Tibial nerve (tissue), 4 donors: Measurements from ENCODE around the gene DMWD. TPM values are rescaled to one million over a fixed set of nuclear protein-coding genes. Genes with fewer than 3 reads are reported as not detected.
A peak's percentile ranks its signal among the peaks of the same experiment; 100 is the strongest.

Source experiments
- DNase-seq, 2 donors: peaks; one replicate each; pipeline ENCODE4 v3.0.0-alpha.2; 2019; ENCODE audit warnings: low spot score in 2 of 2
- H3K27ac ChIP-seq, 4 donors: fragments of 200-600 bp; sonication (generic) in 3 of 4; one replicate each; pipeline ENCODE4 v1.5.1; 2017 to 2019; ENCODE audit warnings: mild to moderate bottlenecking in 1 of 4
- H3K27me3 ChIP-seq, 2 donors: fragments of 200-600 bp; sonication (generic) in 1 of 2; one replicate each; pipeline versions ENCODE4 v1.5.1 to v1.6.0; 2017 to 2019
- H3K36me3 ChIP-seq, 3 donors: fragments of 200-600 bp; sonication (generic); one replicate each; pipeline ENCODE4 v1.5.1; 2018 to 2019
- H3K4me1 ChIP-seq, 4 donors: fragments of 200-600 bp; sonication (generic) in 3 of 4; one replicate each; pipeline ENCODE4 v1.5.1; 2017 to 2019
- H3K4me3 ChIP-seq, 4 donors: fragments of 200-600 bp; sonication (generic) in 3 of 4; one replicate each; pipeline ENCODE4 v1.5.1; 2017 to 2019; ENCODE audit warnings: mild to moderate bottlenecking in 1 of 4, moderate library complexity in 1 of 4
- H3K9me3 ChIP-seq, 4 donors: fragments of 200-600 bp; sonication (generic) in 3 of 4; one replicate each; pipeline ENCODE4 v1.5.1; 2017 to 2019
- CTCF ChIP-seq, 5 experiments: fragments of 200-600 bp in 3 of 5; fragments of 450-650 bp in 2 of 5; sonication (generic) in 3 of 5; IDR thresholded peaks; one replicate each; pipeline ENCODE4 v1.5.1; 2016 to 2019; ENCODE audit warnings: antibody characterized with exemption in 5 of 5, mild to moderate bottlenecking in 3 of 5, moderate library complexity in 2 of 5
- EP300 ChIP-seq, 2 donors: sonication (generic); formaldehyde crosslinking; IDR thresholded peaks; one replicate each; pipeline ENCODE4 v1.6.1; 2017; ENCODE audit warnings: antibody characterized with exemption in 2 of 2, mild to moderate bottlenecking in 1 of 2
- POLR2A ChIP-seq, 2 donors: fragments of 450-650 bp; IDR thresholded peaks; one replicate each; pipeline ENCODE4 v1.6.1; 2017; ENCODE audit warnings: antibody characterized with exemption in 2 of 2, mild to moderate bottlenecking in 2 of 2, moderate library complexity in 2 of 2
- WGBS, 2 donors: methylation state at CpG; one replicate each; pipeline ENCODE4 v1.1.5; 2018; 5-methylcytosine and 5-hydroxymethylcytosine counted together
- total RNA-seq, 4 donors: library from RNA; depleted of rRNA; stranded (reverse); fragments of >200 nt; gene quantifications; one replicate each; pipeline ENCODE4 v1.1.0, GENCODE V29; 2016

Gene DMWD
- total RNA-seq, 4 donors from 2014 or later: 28.4 to 75.0 (median 53.8) TPM

GRCh38 chr19:45780146-45780447, 12.5 kb downstream of the DMWD start:
- no peaks in the 10 kb centered on the region for H3K27me3 ChIP-seq
- H3K9me3 ChIP-seq: no peaks in the 10 kb centered on the region
- WGBS, 2 donors: 35 to 73% methylated on average over 4 of the region's 4 CpGs
- H3K4me1 ChIP-seq: peaks cover 0 to 70% (median 40%) of the 10 kb centered on the region in 4 donors
- DNase-seq: no peak
- TF ChIP-seq CTCF (IDR thresholded peaks at IDR 0.05) (no peak), POLR2A (IDR thresholded peaks at IDR 0.05) (no peak), EP300 (IDR thresholded peaks at IDR 0.05) (no peak)
- peak overlapping the region in 2 of 4 donors; percentile 19 to 37 for H3K4me3 ChIP-seq
- H3K27ac ChIP-seq: peak overlapping the region in 2 of 4 donors; percentile 89 to 97
- H3K36me3 ChIP-seq: peaks cover 0 to 30% (median 0%) of the 10 kb centered on the region in 3 donors

DNA sequence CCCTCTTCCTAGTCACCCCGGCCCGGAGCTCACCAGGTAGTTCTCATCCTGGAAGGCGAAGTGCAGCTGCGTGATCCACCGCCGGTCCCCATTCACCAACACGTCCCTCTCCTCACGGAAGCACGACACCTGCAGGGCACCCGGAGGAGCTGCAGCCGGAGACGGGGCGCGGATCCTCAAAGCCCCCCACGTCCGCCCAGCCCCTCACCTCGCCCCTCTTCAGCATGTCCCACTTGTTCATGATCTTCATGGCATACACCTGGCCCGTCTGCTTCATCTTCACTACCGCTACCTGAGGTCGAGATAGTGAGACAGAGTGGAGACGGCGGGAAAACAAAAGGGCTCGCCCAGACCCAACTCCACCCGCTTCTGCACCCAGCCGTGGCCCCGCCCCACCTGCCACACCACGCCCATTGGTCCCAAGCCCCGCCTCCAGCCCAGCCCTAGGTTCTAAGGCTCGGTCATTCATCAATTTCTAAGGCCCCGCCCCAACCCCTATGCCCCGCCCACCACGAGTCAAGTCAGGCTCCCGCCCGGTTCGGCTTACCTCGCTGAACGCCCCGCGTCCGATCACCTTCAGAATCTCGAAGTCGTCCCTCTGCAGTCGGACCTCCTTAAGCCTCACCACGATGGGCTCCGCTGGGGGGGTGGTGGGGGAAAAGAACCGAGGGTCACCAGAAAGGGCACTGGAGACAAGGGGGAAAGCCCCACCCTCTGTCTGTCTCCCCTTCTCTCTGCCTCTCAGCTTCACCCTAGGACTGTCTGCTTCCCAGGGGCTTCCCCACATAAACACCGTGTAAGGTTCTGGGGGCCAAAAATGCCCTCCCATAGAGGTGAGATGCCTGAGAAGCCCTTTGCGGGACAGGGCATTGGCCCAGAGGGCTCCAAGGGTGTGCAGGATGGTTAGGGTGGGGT, 13.2 kb downstream of the DMWD start:
- WGBS, 2 donors: 26 to 31% methylated on average over 46 of the region's 48 CpGs
- peak overlapping the region in 2 of 4 donors; percentile 22 to 89 for H3K27ac ChIP-seq
- peaks cover 0 to 32% (median 0%) of the 10 kb centered on the region in 3 donors for H3K36me3 ChIP-seq
- H3K27me3 ChIP-seq: no peaks in the 10 kb centered on the region
- H3K4me3 ChIP-seq: peak overlapping the region in 2 of 4 donors; percentile 19 to 37
- H3K9me3 ChIP-seq: no peaks in the 10 kb centered on the region
- peaks cover 0 to 65% (median 40%) of the 10 kb centered on the region in 4 donors for H3K4me1 ChIP-seq
- TF ChIP-seq EP300 (IDR thresholded peaks at IDR 0.05): no peak
- peak; percentile 47 to 72 (median 56) for TF ChIP-seq CTCF (IDR thresholded peaks at IDR 0.05)
- no peak for TF ChIP-seq POLR2A (IDR thresholded peaks at IDR 0.05)
- peak; percentile 88 to 90 for DNase-seq

- Histone ChIP-seq H3K4me3 (no peak overlapping the region), H3K27me3 (no peaks in the 10 kb centered on the region), H3K36me3 (peaks cover 0 to 38% (median 0%) of the 10 kb centered on the region in 3 donors), H3K9me3 (no peaks in the 10 kb centered on the region), H3K27ac (no peak overlapping the region), H3K4me1 (peaks cover 0 to 52% (median 33%) of the 10 kb centered on the region in 4 donors)
- WGBS, 2 donors: 91% methylated on average over 27 of the region's 28 CpGs
- TF ChIP-seq POLR2A (IDR thresholded peaks at IDR 0.05) (no peak), CTCF (IDR thresholded peaks at IDR 0.05) (no peak), EP300 (IDR thresholded peaks at IDR 0.05) (no peak)
- DNase-seq: no peak
Observed at GRCh38 chr19:45778010-45778661, 14.5 kb downstream of the DMWD start.

DNA sequence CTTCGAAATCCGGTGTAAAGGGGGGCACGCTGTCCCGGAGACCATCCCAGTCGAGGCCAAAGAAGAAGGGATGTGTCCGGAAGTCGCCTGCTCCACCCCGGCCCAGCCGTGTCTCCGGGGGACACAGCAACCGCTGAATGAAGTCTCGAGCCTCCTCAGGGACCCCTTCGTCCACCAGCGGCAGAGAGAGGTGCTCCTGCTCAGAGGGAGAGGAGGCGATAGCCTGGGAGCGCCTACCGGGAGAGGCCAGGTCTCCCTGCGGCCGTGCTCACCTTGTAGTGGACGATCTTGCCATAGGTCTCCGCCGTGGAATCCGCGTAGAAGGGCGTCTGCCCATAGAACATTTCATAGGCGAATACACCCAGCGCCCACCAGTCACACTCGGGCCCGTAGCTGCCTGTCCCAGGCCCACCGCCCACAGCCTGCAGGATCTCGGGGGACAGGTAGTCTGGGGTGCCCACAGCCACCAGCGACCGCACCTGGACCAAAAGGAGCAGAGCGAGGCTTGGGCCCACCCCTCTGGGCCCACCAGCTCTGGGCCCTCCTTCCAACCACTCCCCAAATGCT, 15.2 kb downstream of the DMWD start:
- H3K27ac ChIP-seq: no peak overlapping the region
- no peak for DNase-seq
- TF ChIP-seq CTCF (IDR thresholded peaks at IDR 0.05) (no peak), EP300 (IDR thresholded peaks at IDR 0.05) (no peak), POLR2A (IDR thresholded peaks at IDR 0.05) (no peak)
- H3K4me3 ChIP-seq: no peak overlapping the region
- 90 to 93% methylated on average over 15 to 34 of the region's 34 CpGs for WGBS, 2 donors
- peaks cover 0 to 44% (median 0%) of the 10 kb centered on the region in 3 donors for H3K36me3 ChIP-seq
- no peaks in the 10 kb centered on the region for H3K27me3 ChIP-seq
- no peaks in the 10 kb centered on the region for H3K9me3 ChIP-seq
- H3K4me1 ChIP-seq: peaks cover 0 to 45% (median 29%) of the 10 kb centered on the region in 4 donors
